Ovary (tissue), 3 donors: ENCODE measurements around the gene MRPS14.

ENCODE experiments used
- POLR2A ChIP-seq: fragments of 450-650 bp; IDR thresholded peaks from one replicate; pipeline ENCODE4 v1.6.1; 2017; ENCODE audit warnings: antibody characterized with exemption, mild to moderate bottlenecking, moderate library complexity
- TF ChIP-seq, protein P1 (sequence below), 3 donors: fragments of 450-650 bp in 2 of 3; fragments of 200-600 bp in 1 of 3; IDR thresholded peaks; one replicate each; pipeline versions ENCODE4 v1.5.1 to v1.8.0; 2016 to 2022; ENCODE audit warnings: antibody characterized with exemption in 3 of 3, mild to moderate bottlenecking in 1 of 3
- donor health status: DM: no; HTN: no; CAD: no.

DNA sequence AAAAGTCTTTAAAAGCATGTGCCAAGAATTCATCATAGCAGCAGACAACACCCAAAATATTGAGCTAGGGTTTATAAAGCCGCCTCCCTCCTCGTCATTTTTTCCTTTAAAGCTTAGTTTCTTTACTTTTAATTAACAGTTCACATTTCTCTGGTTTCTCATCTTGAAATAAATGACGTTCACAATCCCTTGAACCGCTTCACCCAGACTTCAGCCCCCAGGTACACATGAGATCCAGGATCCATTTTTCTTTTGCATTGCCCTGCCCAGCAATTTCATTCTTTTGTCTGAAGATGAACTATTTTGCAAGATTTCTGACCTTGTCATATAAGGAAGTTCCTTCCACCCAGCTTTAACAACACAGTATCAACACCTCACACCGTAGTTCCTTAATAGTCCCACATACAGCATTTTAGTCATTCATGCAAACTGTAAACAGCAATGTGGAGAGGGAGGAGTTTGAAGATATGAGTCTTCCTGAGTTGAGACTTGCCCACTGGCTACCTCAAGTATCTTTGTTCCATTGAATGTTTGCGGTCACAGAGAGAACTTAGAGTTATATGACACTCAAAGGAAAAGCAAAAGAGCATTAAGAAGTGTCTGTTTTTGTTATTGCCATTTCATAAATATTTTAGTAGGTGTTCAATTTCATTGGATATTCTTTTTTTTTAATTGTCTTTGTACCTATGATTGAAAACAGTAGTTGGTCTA is 58.8 kb downstream of the MRPS14 start:
- TF ChIP-seq, protein P1, sequence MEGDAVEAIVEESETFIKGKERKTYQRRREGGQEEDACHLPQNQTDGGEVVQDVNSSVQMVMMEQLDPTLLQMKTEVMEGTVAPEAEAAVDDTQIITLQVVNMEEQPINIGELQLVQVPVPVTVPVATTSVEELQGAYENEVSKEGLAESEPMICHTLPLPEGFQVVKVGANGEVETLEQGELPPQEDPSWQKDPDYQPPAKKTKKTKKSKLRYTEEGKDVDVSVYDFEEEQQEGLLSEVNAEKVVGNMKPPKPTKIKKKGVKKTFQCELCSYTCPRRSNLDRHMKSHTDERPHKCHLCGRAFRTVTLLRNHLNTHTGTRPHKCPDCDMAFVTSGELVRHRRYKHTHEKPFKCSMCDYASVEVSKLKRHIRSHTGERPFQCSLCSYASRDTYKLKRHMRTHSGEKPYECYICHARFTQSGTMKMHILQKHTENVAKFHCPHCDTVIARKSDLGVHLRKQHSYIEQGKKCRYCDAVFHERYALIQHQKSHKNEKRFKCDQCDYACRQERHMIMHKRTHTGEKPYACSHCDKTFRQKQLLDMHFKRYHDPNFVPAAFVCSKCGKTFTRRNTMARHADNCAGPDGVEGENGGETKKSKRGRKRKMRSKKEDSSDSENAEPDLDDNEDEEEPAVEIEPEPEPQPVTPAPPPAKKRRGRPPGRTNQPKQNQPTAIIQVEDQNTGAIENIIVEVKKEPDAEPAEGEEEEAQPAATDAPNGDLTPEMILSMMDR (IDR thresholded peaks at IDR 0.05), result no peak
- no peak for TF ChIP-seq POLR2A
